Smooth muscle cell (in vitro differentiated cells): ENCODE data around the gene C1QTNF7. TPM values are rescaled to one million over a fixed set of nuclear protein-coding genes. Genes with fewer than 3 reads are reported as not detected.

Source experiments
- DNase-seq: peaks from one replicate; lab custom pipeline; 2025; ENCODE audit not compliant: unreplicated experiment; lab: John Stamatoyannopoulos, UW
- H2AFZ ChIP-seq: fragments of 200-600 bp; sonication (generic); 2 replicates; pipeline ENCODE4 v1.6.0; 2016; ENCODE audit warnings: antibody characterized with exemption, low read depth, mild to moderate bottlenecking
- H3F3A ChIP-seq: fragments of 200-600 bp; sonication (generic); 2 replicates; pipeline ENCODE4 v1.6.0; 2017; ENCODE audit warnings: antibody characterized with exemption, low read depth
- H3K27ac ChIP-seq: fragments of 200-600 bp; sonication (generic); 2 replicates; pipeline ENCODE4 v1.5.1; 2016; ENCODE audit warnings: low read depth, mild to moderate bottlenecking
- H3K27me3 ChIP-seq: fragments of 200-600 bp; sonication (generic); 2 replicates; pipeline ENCODE4 v1.6.1; 2016; ENCODE audit warnings: low read depth, mild to moderate bottlenecking
- H3K36me3 ChIP-seq: fragments of 200-600 bp; sonication (generic); 2 replicates; pipeline ENCODE4 v1.5.1; 2016; ENCODE audit warnings: low read depth
- H3K4me1 ChIP-seq: fragments of 200-600 bp; sonication (generic); 2 replicates; pipeline ENCODE4 v1.5.1; 2016; ENCODE audit warnings: low read depth
- H3K4me2 ChIP-seq: fragments of 200-600 bp; sonication (generic); 2 replicates; pipeline ENCODE4 v1.6.0; 2016; ENCODE audit warnings: mild to moderate bottlenecking
- H3K4me3 ChIP-seq: fragments of 200-600 bp; sonication (generic); 2 replicates; pipeline ENCODE4 v1.5.1; 2016; ENCODE audit warnings: mild to moderate bottlenecking
- H3K79me2 ChIP-seq: fragments of 200-600 bp; sonication (generic); 2 replicates; pipeline ENCODE4 v1.6.0; 2016; ENCODE audit warnings: low read depth, mild to moderate bottlenecking
- H3K9ac ChIP-seq: fragments of 200-600 bp; sonication (generic); 2 replicates; pipeline ENCODE4 v1.6.0; 2016; ENCODE audit warnings: low read depth
- H3K9me3 ChIP-seq: fragments of 200-600 bp; sonication (generic); replicated peaks from 2 replicates; pipeline ENCODE4 v1.5.1; 2016; ENCODE audit warnings: low read depth
- H4K20me1 ChIP-seq: fragments of 200-600 bp; sonication (generic); 2 replicates; pipeline ENCODE4 v1.6.0; 2016; ENCODE audit warnings: low read depth
- CTCF ChIP-seq: fragments of 200-600 bp; sonication (generic); IDR thresholded peaks from 2 replicates; pipeline ENCODE4 v1.5.1; 2017; ENCODE audit warnings: borderline replicate concordance, mild to moderate bottlenecking, antibody characterized with exemption; ENCODE audit not compliant: insufficient read depth, poor library complexity, severe bottlenecking
- WGBS: methylation state at CpG from one replicate; pipeline ENCODE4 v1.1.7; 2016; ENCODE audit warnings: low lambda C conversion rate; 5-methylcytosine and 5-hydroxymethylcytosine counted together
- polyA plus RNA-seq: library from polyadenylated mRNA; unstranded; fragments of >200 nt; fragmentation: Nextera tagmentation; extraction: Ambion mirVana; gene quantifications from 2 replicates; pipeline ENCODE4 v1.2.1, GENCODE V29; 2016
- total RNA-seq: library from RNA; depleted of rRNA; stranded (reverse); fragments of >200 nt; gene quantifications from 2 replicates; pipeline ENCODE4 v1.2.3, GENCODE V29; 2014

C1QTNF7 gene
- 1.6 and 5.3 TPM in 2 replicates for total RNA-seq
- 0.91 and 2.3 TPM in 2 replicates for polyA plus RNA-seq

- Histone ChIP-seq H2AFZ (no peak within 1 kb of the TSS), H3K27ac (peak within 1 kb of the TSS; percentile 4), H4K20me1 (no peaks in the 10 kb centered on the region), H3K9ac (no peak within 1 kb of the TSS), H3K4me1 (no peaks in the 10 kb centered on the region), H3K4me2 (peak within 1 kb of the TSS; percentile 29), H3K27me3 (no peaks in the 10 kb centered on the region), H3K36me3 (no peaks in the 10 kb centered on the region), H3K9me3 (no peaks in the 10 kb centered on the region), H3F3A (no peaks in the 10 kb centered on the region), H3K4me3 (no peak within 1 kb of the TSS), H3K79me2 (no peaks in the 10 kb centered on the region)
- no peak for TF ChIP-seq CTCF
- WGBS, result 40% methylated on average over 3 of the region's 3 CpGs
- DNase-seq, result no peak
Observed at GRCh38 chr4:15427701-15428100, at the start of gene C1QTNF7. C1QTNF7 (plus strand) TSS chr4:15428033; CDS start chr4:15435744, 7,711 bp downstream.

- Histone ChIP-seq H3K79me2 (no peaks in the 10 kb centered on the region), H2AFZ (no peak overlapping the region), H3K9ac (no peak overlapping the region), H3K36me3 (no peaks in the 10 kb centered on the region), H3K4me1 (peaks cover 11% of the 10 kb centered on the region), H3K4me3 (no peak overlapping the region), H3F3A (peaks cover 8% of the 10 kb centered on the region), H4K20me1 (no peaks in the 10 kb centered on the region), H3K27ac (peak overlapping the region; percentile 22), H3K4me2 (peak overlapping the region; percentile 35), H3K9me3 (no peaks in the 10 kb centered on the region), H3K27me3 (no peaks in the 10 kb centered on the region)
- no peak for TF ChIP-seq CTCF
- 4% methylated on average over 1 of the region's 1 CpG for WGBS
- DNase-seq, result no peak
Observed at GRCh38 chr4:15378062-15378461, 49.8 kb upstream of the C1QTNF7 start.

GRCh38 chr4:15378493-15378892, 49.3 kb upstream of the C1QTNF7 start:
- Histone ChIP-seq H3K4me1 (peaks cover 11% of the 10 kb centered on the region), H3K79me2 (no peaks in the 10 kb centered on the region), H3K27ac (peak overlapping the region; percentile 22), H3F3A (peaks cover 8% of the 10 kb centered on the region), H4K20me1 (no peaks in the 10 kb centered on the region), H3K9me3 (no peaks in the 10 kb centered on the region), H3K27me3 (no peaks in the 10 kb centered on the region), H3K4me3 (no peak overlapping the region), H3K36me3 (no peaks in the 10 kb centered on the region), H3K4me2 (peak overlapping the region; percentile 35), H3K9ac (no peak overlapping the region), H2AFZ (no peak overlapping the region)
- DNase-seq, result no peak
- TF ChIP-seq CTCF, result no peak
- 42% methylated on average over 1 of the region's 1 CpG for WGBS

- Histone ChIP-seq H3K27me3 (no peaks in the 10 kb centered on the region), H3K9ac (no peak overlapping the region), H3K4me2 (no peak overlapping the region), H3F3A (peaks cover 8% of the 10 kb centered on the region), H4K20me1 (no peaks in the 10 kb centered on the region), H3K79me2 (no peaks in the 10 kb centered on the region), H3K4me3 (no peak overlapping the region), H3K27ac (no peak overlapping the region), H2AFZ (no peak overlapping the region), H3K36me3 (no peaks in the 10 kb centered on the region), H3K4me1 (peaks cover 11% of the 10 kb centered on the region), H3K9me3 (no peaks in the 10 kb centered on the region)
- DNase-seq, result no peak
- 77% methylated on average over 3 of the region's 3 CpGs for WGBS
- TF ChIP-seq CTCF, result no peak
Observed at GRCh38 chr4:15381806-15382338, 46.0 kb upstream of the C1QTNF7 start.
